A549 treated with dexamethasone at 1 μM for 4 hours (cell line): ENCODE data around the gene NBPF26. TPM values are rescaled to one million over a fixed set of nuclear protein-coding genes. Genes with fewer than 3 reads are reported as not detected.

Experiments
- total RNA-seq: library from RNA; stranded (reverse); fragments of 200-300 nt; extraction: Qiagen RNA extraction; gene quantifications from 5 replicates; pipeline ENCODE4 v1.2.3, GENCODE V29; 2022

Gene NBPF26
- 4.9 to 8.7 TPM (median 7.0 TPM) in 5 replicates for total RNA-seq

DNA sequence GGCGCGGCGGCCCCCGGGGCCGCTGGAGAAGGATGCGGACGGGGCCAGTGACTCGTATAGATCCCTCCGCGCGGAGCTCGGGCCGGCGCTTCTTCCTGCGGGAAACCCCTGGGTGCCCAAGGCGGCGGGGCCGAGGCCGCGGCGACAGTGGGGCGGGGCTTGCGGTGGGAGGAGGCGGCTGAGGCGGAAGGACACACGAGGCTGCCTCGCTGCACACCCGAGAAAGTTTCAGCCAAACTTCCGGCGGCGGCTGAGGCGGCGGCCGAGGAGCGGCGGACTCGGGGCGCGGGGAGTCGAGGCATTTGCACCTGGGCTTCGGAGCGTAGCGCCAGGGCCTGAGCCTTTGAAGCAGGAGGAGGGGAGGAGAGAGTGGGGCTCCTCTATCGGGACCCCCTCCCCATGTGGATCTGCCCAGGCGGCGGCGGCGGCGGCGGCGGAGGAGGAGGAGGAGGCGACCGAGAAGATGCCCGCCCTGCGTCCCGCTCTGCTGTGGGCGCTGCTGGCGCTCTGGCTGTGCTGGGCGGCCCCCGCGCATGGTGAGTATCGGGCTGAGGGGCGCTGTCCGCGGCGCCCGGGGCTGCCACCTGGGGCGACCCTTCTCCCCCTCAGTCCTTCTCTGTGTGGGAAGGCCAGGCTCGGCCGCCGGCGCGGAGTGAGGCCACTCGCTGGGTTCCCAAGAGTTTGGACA is at the start of gene NBPF26:
Gene NBPF26, plus strand, starts transcription at position 231 of the 688 bp plus-strand sequence.

Other genes starting within 250 kb of the NBPF26 start
- gene PPIAL4A, start 165.8 kb downstream of the NBPF26 start, total RNA-seq = not detected in 5 replicates